Measurements from ENCODE around the gene NBL1. TPM values are rescaled to one million over a fixed set of nuclear protein-coding genes. Genes with fewer than 3 reads are reported as not detected.

The NBL1 gene
- total and polyA plus RNA-seq, 9 of the 15 experiments (the other 6 are each of a cell fraction or from before 2014, with no cell fraction given), result 0.10 to 3.7 (median 1.8) TPM; not detected in 1

- TF ChIP-seq GABPB1 (CRISPR knock-in tag; IDR thresholded peaks at IDR 0.05), result no peak
Measured at GRCh38 chr1:19630720-19631395, 13.3 kb upstream of the NBL1 start (continued).

- Histone ChIP-seq H3K4me1 (replicated peaks in 1 of 2; ENCODE audit: control insufficient read depth in 2 of 2, insufficient read depth in 2 of 2, low read length in 2 of 2) (no peaks in the 10 kb centered on the region), H3K4me3 (no peak overlapping the region), H3K27ac (ENCODE audit: extremely low read depth, low read depth, low read length) (no peak overlapping the region), H4K20me1 (replicated peaks; ENCODE audit: control insufficient read depth, insufficient read depth, low read length) (no peaks in the 10 kb centered on the region), H3K79me2 (ENCODE audit: control insufficient read depth, insufficient read depth, low read length) (no peaks in the 10 kb centered on the region), H3K27me3 (ENCODE audit: control insufficient read depth in 2 of 2, insufficient read depth in 2 of 2, low read length in 2 of 2) (no peaks in the 10 kb centered on the region), H3K9ac (ENCODE audit: insufficient read depth in 1 of 2, low read depth in 2 of 2, low read length in 2 of 2) (no peak overlapping the region), H3K9me3 (replicated peaks; ENCODE audit: control insufficient read depth, insufficient read depth, low read depth, low read length) (no peaks in the 10 kb centered on the region), H3K4me2 (ENCODE audit: insufficient read depth, low read length) (no peak overlapping the region), H3K36me3 (ENCODE audit: control insufficient read depth, insufficient read depth, low read length) (peaks cover 21% of the 10 kb centered on the region; the same call in 2 of the 3 replicates), H2AFZ (ENCODE audit: low read depth, low read length) (no peak overlapping the region), H3K9me1 (ENCODE audit: control insufficient read depth, insufficient read depth, low read length) (no peaks in the 10 kb centered on the region)
- DNase-seq (ENCODE audit: extremely low read depth in 1 of 4, low spot score in 3 of 4), result no peak
- ChIA-PET CTCF (ENCODE audit: low intra/inter-chr PET ratio) (no interaction called here), POLR2A (interaction anchor here (0.6 kb wide), 1 partner anchor 9 kb away, joined by 3 read pairs; no protein-coding TSS in a partner anchor)
- BruUV-seq (replicated peaks), result no TSS peak
- no peak for ATAC-seq
- FAIRE-seq, result no peak
- intact Hi-C loops (cut with micrococcal nuclease) (no loop called here), in situ Hi-C loops (cut with MboI) (no loop called here)
- WGBS (ENCODE audit: insufficient coverage, low coverage, missing lambda C conversion rate), result 43% methylated on average over 2 of the region's 2 CpGs
- TF ChIP-seq C11orf30 (IDR thresholded peaks at IDR 0.05; ENCODE audit: low read depth), result no peak
- TF ChIP-seq MGA (IDR thresholded peaks at IDR 0.05), result no peak
- TF ChIP-seq PURB (CRISPR knock-in tag; IDR thresholded peaks at IDR 0.05; ENCODE audit: low read depth), result no peak
- no peak for TF ChIP-seq THRA (IDR thresholded peaks at IDR 0.05)
- TF ChIP-seq HNRNPH1 (optimal IDR thresholded peaks at IDR 0.05; ENCODE audit: low read depth, low read length), result no peak
- no peak for TF ChIP-seq ZBTB1 (CRISPR knock-in tag; IDR thresholded peaks at IDR 0.05; ENCODE audit: borderline replicate concordance, low read depth)
- no peak for TF ChIP-seq ZSCAN29 (IDR thresholded peaks at IDR 0.05)
Measured at GRCh38 chr1:19632211-19632610, 11.9 kb upstream of the NBL1 start.
